ENCODE results near the gene C1RL.

DNA sequence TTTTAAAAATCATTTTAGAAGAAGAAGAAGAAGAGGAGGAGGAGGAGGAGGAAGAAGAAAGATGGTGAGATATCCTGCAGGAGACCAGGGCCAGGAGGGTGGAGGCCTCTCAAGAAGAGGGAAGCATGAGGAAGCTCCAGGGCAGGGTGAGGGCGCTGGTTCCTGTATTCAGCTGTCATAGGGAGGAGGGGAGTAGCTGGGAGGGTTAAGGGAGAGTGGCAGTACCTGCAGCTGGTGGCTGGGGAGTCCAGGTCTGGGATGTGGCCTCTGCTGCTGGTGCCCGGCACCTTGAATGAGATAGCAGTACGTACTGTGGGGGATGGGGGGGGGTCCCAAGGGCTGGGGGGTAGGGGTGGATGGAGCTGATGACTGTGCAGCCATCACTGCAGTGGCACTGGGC lies 9.9 kb upstream of the C1RL start:
- TF ChIP-seq, protein P1, sequence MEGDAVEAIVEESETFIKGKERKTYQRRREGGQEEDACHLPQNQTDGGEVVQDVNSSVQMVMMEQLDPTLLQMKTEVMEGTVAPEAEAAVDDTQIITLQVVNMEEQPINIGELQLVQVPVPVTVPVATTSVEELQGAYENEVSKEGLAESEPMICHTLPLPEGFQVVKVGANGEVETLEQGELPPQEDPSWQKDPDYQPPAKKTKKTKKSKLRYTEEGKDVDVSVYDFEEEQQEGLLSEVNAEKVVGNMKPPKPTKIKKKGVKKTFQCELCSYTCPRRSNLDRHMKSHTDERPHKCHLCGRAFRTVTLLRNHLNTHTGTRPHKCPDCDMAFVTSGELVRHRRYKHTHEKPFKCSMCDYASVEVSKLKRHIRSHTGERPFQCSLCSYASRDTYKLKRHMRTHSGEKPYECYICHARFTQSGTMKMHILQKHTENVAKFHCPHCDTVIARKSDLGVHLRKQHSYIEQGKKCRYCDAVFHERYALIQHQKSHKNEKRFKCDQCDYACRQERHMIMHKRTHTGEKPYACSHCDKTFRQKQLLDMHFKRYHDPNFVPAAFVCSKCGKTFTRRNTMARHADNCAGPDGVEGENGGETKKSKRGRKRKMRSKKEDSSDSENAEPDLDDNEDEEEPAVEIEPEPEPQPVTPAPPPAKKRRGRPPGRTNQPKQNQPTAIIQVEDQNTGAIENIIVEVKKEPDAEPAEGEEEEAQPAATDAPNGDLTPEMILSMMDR (IDR thresholded peaks at IDR 0.05) = no peak
- no peak for TF ChIP-seq POLR2A (IDR thresholded peaks at IDR 0.05)

All from heart left ventricle (tissue), 13 donors.